ENCODE measurements around the gene DSCAML1. TPM values are rescaled to one million over a fixed set of nuclear protein-coding genes. Genes with fewer than 3 reads are reported as not detected.

The DSCAML1 gene
- total and polyA plus RNA-seq, 2 of the 8 experiments (the other 6 are each of a cell fraction or from before 2014, with no cell fraction given), result 0.19 to 0.24 TPM

DNA sequence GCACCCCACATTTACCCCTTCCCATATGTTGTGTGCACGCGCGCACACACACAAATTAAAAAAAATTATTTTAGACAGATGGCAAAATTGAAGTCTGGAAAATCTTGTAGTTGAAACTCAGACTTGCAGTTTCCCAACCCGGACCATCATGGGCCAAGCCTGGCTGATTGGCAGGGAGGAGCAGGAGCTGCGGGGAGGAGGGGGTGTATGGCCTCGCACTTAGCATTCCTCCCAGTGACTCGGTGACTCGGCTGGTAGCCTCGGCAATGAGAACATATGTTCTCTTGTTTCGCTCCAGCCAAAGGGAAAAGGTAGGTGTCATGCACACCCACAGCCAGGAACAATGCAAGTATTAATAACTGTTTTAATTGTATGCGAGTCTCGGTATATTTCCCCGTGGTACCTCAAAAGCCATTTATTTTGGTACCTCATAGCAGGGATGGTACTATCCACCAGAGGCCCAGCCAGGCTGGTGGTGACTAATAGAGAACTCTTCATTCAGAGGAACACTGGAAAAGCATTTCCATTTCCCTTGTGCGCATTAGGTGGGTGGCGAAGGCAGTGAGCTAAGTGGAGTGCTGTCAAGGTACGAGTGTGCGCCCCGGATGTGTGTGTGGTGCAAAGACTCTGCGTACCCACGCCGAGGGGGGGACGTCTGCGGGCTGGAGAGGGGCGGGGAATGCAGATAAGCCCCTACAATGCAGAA, 92.5 kb downstream of the DSCAML1 start:
- Histone ChIP-seq H3K23me2 (ENCODE audit: low read depth, low read length) (no peaks in the 10 kb centered on the region), H4K20me1 (replicated peaks in 1 of 2; ENCODE audit: control insufficient read depth in 1 of 2, insufficient read depth in 2 of 2, low read length in 2 of 2) (no peaks in the 10 kb centered on the region), H3K56ac (replicated peaks; ENCODE audit: insufficient read length, low read depth, low read length) (no peak overlapping the region), H3K14ac (ENCODE audit: insufficient read length) (no peak overlapping the region), H2AFZ (ENCODE audit: low read length) (no peak overlapping the region), H2BK15ac (ENCODE audit: low read length) (no peak overlapping the region), H3K4me3 (ENCODE audit: extremely low read depth in 1 of 4, insufficient read depth in 2 of 4, low read depth in 3 of 4, low read length in 4 of 4) (no peak overlapping the region), H3K4ac (replicated peaks; ENCODE audit: insufficient read length, low read depth, low read length) (no peak overlapping the region), H3K9me3 (ENCODE audit: insufficient read depth in 2 of 2, low read depth in 1 of 2, low read length in 1 of 2) (no peaks in the 10 kb centered on the region), H3K79me1 (ENCODE audit: low read depth, low read length) (no peaks in the 10 kb centered on the region; the same call in 1 of the 2 replicates), H3K79me2 (ENCODE audit: control insufficient read depth in 1 of 2, insufficient read depth in 2 of 2, low read length in 2 of 2) (no peaks in the 10 kb centered on the region), H2BK12ac (ENCODE audit: low read depth, low read length) (no peak overlapping the region), H2BK5ac (ENCODE audit: low read depth, low read length) (no peak overlapping the region), H3K27ac (ENCODE audit: low read depth, low read length) (no peak overlapping the region), H2AK5ac (ENCODE audit: low read depth, low read length) (no peak overlapping the region), H3K9ac (replicated peaks in 1 of 4; ENCODE audit: extremely low read depth in 1 of 4, low read depth in 3 of 4, low read length in 3 of 4) (no peak overlapping the region), H2BK20ac (ENCODE audit: low read length) (no peak overlapping the region), H3K36me3 (ENCODE audit: control insufficient read depth in 2 of 4, insufficient read depth in 4 of 4, low read length in 3 of 4) (no peaks in the 10 kb centered on the region), H4K5ac (ENCODE audit: insufficient read length, low read depth, low read length) (no peak overlapping the region), H4K91ac (replicated peaks; ENCODE audit: insufficient read length, low read length) (no peak overlapping the region), H3K4me2 (ENCODE audit: insufficient read depth in 1 of 2, low read depth in 2 of 2, low read length in 2 of 2) (no peak overlapping the region), H3K27me3 (replicated peaks in 1 of 4; ENCODE audit: control insufficient read depth in 3 of 4, extremely low read depth in 1 of 4, insufficient read depth in 3 of 4, low read length in 3 of 4) (no peaks in the 10 kb centered on the region), H4K8ac (ENCODE audit: extremely low read depth, insufficient read depth, low read length) (no peak overlapping the region), H3K4me1 (replicated peaks in 1 of 4; ENCODE audit: control insufficient read depth in 3 of 4, insufficient read depth in 4 of 4, low read length in 3 of 4) (peaks cover 2 to 5% (median 4%) of the 10 kb centered on the region in 4 experiments; a peak in 5 of 7 replicates), H2BK120ac (replicated peaks; ENCODE audit: low read depth, low read length) (no peak overlapping the region), H3K18ac (ENCODE audit: extremely low read depth, low read length) (no peak overlapping the region), H3K23ac (ENCODE audit: insufficient read length) (no peak overlapping the region)
- 85% methylated on average over 21 of the region's 24 CpGs; no CpG with 5 or more reads in 1 of the 2 experiments for WGBS, 2 experiments (ENCODE audit: extremely low coverage in 1 of 2, insufficient coverage in 1 of 2, insufficient read length in 1 of 2, insufficient replicate concordance in 2 of 2, low coverage in 1 of 2, low lambda C conversion rate in 2 of 2, missing lambda C conversion rate in 1 of 2)
- FAIRE-seq (no peak), DNase-seq (ENCODE audit: low read depth in 1 of 2, low spot score in 2 of 2) (no peak)
- no peak for TF ChIP-seq NANOG (IDR thresholded peaks at IDR 0.05; ENCODE audit: insufficient read depth, low read depth, low read length, poor library complexity, severe bottlenecking)
- TF ChIP-seq KDM5A (IDR thresholded peaks at IDR 0.05; ENCODE audit: low read length), result no peak
- TF ChIP-seq POLR2A (IDR thresholded peaks at IDR 0.05; ENCODE audit: control extremely low read depth in 1 of 2, low read depth in 2 of 2, low read length in 2 of 2), result no peak
- TF ChIP-seq SIN3A (conservative IDR thresholded peaks at IDR 0.05 in 1 of 2, IDR thresholded peaks at IDR 0.05 in 1 of 2; ENCODE audit: low read depth in 1 of 2, low read length in 2 of 2), result no peak
- no peak for TF ChIP-seq MAFK (IDR thresholded peaks at IDR 0.05; ENCODE audit: low read depth, low read length)
- TF ChIP-seq CHD2 (IDR thresholded peaks at IDR 0.05; ENCODE audit: low read length), result no peak
- TF ChIP-seq FOSL1 (IDR thresholded peaks at IDR 0.05; ENCODE audit: insufficient read depth, low read depth, low read length), result no peak
- no peak for TF ChIP-seq SAP30 (IDR thresholded peaks at IDR 0.05; ENCODE audit: insufficient read depth, insufficient replicate concordance, low read length)
- ChIA-PET POLR2A (ENCODE audit: partially characterized antibody) (no interaction called here), CTCF (ENCODE audit: partially characterized antibody) (interaction anchor here (1.2 kb wide), 1 partner anchor 83 kb away, joined by 3 read pairs; no protein-coding TSS in a partner anchor)

Data from H1 (cell line).